ENCODE measurements around the gene PEX10. TPM values are rescaled to one million over a fixed set of nuclear protein-coding genes. Genes with fewer than 3 reads are reported as not detected.

The PEX10 gene
- polyA plus RNA-seq, 2 donors, result 19.7 to 21.1 TPM

DNA sequence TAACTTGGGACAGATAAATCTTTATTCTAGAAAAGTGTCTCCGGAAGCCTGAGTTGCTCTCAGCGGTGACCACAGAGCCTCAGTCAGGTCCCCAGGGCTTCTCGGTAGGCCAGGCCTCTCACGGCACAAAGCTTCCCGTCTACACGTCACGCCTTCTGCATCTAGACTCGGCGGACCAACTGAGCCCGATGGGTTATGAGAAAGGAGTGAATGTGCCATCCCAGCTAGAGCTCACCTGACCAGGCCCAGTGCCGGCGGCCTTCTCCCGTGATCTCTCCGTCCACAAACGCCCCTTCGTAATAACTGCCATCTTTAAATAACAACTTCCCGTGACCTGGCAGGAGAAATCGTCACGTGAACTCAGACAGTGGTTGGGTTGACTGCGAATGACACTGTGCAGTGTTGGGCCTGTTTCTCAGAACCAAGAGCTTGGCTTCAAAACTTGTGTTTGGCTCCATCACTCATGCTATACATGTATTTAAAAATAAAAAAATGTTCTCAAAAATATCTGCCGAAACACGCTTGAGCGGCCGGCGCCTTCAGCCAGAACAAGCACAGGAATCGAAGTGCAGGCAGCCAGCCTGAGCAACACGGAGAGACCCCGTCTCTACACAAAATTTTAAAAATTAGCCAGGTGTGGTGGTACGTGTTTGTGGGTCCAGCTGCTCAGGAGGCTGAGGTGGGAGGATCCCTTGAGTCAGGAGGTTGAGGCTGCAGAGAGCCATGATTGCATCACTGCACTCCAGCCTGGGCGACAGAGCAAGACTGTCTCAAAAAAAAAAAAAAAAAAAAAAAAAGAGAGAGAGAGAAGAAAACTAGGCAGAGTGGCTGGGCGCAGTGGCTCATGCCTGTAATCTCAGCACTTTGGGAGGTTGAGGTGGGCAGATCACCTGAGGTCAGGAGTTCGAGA, 24.1 kb downstream of the PEX10 start:
- no peak overlapping the region for H3K4me3 ChIP-seq (ENCODE audit: low read depth in 1 of 2, low read length in 2 of 2)
- WGBS, 2 donors, result 92 to 95% methylated on average over 32 of the region's 32 CpGs
- peaks cover 0 to 7% of the 10 kb centered on the region in 2 donors for H3K36me3 ChIP-seq (ENCODE audit: control insufficient read depth in 2 of 2, insufficient read depth in 2 of 2, low read length in 1 of 2)
- no peaks in the 10 kb centered on the region for H3K9me3 ChIP-seq (ENCODE audit: control insufficient read depth in 2 of 2, insufficient read depth in 1 of 2, low read depth in 1 of 2, low read length in 1 of 2)
- H3K27ac ChIP-seq (ENCODE audit: low read depth in 2 of 2, low read length in 1 of 2), result no peak overlapping the region
- peaks cover 5 to 12% of the 10 kb centered on the region in 2 donors for H3K4me1 ChIP-seq (ENCODE audit: control insufficient read depth in 2 of 2, insufficient read depth in 2 of 2, low read length in 1 of 2)
- no peaks in the 10 kb centered on the region for H3K27me3 ChIP-seq (ENCODE audit: control insufficient read depth in 1 of 2, insufficient read depth in 2 of 2, low read length in 2 of 2)

DNA sequence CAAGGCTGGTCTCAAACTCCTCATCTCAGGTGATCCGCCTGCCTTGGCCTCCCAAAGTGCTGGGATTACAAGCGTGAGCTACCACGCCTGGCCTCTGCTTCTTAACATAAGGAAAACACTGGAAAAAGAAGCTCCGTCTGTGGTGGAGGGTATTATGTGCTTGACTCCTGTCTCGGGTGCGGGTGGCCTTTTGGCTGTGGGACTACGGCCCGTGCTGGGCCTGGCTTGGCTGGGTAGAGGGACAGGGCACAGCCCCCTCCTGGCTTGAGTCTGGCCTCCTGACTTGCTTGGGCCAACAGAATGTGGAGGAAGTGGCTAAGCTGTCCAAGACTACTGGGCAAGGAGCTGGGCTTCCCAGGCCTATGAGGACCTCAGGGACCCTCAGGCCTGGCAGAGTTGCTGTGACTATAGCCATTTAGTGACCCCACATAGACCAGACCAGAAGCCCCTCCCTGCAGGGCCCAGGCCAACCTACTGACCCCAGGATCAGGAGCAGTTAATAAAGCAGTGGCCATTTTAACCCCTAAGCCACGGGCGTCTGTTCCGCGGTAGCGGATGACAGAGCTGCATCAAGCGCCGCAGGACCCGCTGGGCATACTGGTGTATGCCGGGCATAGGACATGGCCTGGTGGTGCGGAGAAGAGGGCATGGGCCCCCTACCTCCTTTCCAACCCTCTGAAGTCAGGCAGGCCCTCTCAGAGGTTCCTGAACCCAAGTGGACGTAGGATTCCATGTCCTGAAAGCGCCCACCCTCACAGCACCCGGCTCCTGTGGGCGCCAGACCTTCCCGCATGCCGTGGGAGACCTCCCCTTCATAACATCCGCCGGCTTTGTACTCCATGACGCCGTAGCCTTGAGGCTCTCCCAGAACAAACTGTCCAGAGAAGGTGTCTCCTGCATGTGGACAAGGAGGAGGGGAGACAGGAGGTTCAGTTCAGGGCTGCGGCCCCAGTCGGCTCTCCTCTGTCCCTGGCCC, 25.4 kb downstream of the PEX10 start:
- 95 to 96% methylated on average over 30 of the region's 30 CpGs for WGBS, 2 donors
- Histone ChIP-seq H3K4me1 (ENCODE audit: control insufficient read depth in 2 of 2, insufficient read depth in 2 of 2, low read length in 1 of 2) (peaks cover 0 to 7% of the 10 kb centered on the region in 2 donors), H3K27ac (ENCODE audit: low read depth in 2 of 2, low read length in 1 of 2) (no peak overlapping the region), H3K27me3 (ENCODE audit: control insufficient read depth in 1 of 2, insufficient read depth in 2 of 2, low read length in 2 of 2) (no peaks in the 10 kb centered on the region), H3K36me3 (ENCODE audit: control insufficient read depth in 2 of 2, insufficient read depth in 2 of 2, low read length in 1 of 2) (peaks cover 0 to 6% of the 10 kb centered on the region in 2 donors), H3K4me3 (ENCODE audit: low read depth in 1 of 2, low read length in 2 of 2) (no peak overlapping the region), H3K9me3 (ENCODE audit: control insufficient read depth in 2 of 2, insufficient read depth in 1 of 2, low read depth in 1 of 2, low read length in 1 of 2) (no peaks in the 10 kb centered on the region)

DNA sequence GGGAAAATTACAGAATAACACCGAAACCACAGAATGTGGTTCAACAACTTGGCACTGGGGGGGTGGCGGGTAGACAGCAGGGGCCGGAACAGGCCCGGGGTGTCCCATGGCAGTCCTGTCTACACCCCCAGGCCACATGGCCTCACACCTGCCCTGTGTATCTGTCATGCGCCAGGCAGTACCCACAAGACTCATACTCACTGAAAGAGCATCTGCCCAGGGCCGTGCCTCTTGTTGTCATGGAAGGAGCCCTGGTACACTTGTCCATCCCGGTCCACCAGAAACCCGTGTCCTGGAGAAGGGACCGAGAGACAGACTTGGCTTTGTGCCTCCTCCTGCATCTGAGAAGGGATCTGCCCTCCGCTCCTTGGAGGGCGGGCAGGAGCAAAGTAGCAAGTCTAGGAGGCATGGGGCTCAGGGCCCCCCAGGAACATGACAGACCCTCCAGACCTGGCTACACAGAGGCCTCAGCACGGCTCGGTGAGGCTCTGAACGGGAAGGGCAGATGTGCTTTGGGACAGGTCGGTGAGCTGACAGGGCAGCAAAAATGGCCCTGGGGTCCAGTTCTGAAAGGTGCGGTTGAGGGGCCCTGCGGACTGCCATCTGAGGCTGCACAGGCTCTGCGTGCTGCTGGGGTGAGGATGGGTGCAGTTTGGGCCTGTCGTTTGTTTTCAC, 26.6 kb downstream of the PEX10 start:
- Histone ChIP-seq H3K27ac (ENCODE audit: low read depth in 2 of 2, low read length in 1 of 2) (no peak overlapping the region), H3K4me1 (ENCODE audit: control insufficient read depth in 2 of 2, insufficient read depth in 2 of 2, low read length in 1 of 2) (peaks cover 0 to 9% of the 10 kb centered on the region in 2 donors), H3K36me3 (ENCODE audit: control insufficient read depth in 2 of 2, insufficient read depth in 2 of 2, low read length in 1 of 2) (peaks cover 0 to 6% of the 10 kb centered on the region in 2 donors), H3K27me3 (ENCODE audit: control insufficient read depth in 1 of 2, insufficient read depth in 2 of 2, low read length in 2 of 2) (no peaks in the 10 kb centered on the region), H3K4me3 (ENCODE audit: low read depth in 1 of 2, low read length in 2 of 2) (no peak overlapping the region), H3K9me3 (ENCODE audit: control insufficient read depth in 2 of 2, insufficient read depth in 1 of 2, low read depth in 1 of 2, low read length in 1 of 2) (no peaks in the 10 kb centered on the region)
- WGBS, 2 donors, result 90 to 92% methylated on average over 19 of the region's 19 CpGs

DNA sequence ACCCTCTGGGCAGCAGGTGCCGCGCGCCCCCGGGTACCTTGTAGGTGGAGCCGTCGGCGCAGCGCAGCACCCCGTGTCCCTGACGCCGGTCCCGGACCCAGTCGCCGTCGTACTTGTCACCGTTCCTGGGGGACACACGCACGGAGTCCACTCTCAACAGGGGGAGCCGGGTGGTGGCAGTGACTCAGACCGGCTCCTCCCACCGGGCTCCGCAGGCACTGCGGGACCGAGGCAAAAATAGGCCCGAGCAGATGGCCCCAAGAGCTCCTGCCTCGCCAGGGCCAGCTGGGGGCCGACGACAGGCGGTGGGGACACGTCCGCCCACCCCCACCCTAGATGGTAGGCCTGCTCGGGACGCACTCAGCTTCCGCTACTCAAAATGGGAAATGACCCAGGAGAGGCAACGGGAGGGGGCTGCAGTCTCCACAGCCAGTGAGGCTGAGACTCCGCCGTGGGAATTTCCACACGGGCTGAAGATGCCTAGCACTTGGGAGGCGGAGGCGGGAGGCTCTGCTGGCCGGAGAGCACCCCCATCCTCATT, 27.4 kb downstream of the PEX10 start:
- Histone ChIP-seq H3K4me3 (ENCODE audit: low read depth in 1 of 2, low read length in 2 of 2) (no peak overlapping the region), H3K4me1 (ENCODE audit: control insufficient read depth in 2 of 2, insufficient read depth in 2 of 2, low read length in 1 of 2) (peaks cover 0 to 7% of the 10 kb centered on the region in 2 donors), H3K36me3 (ENCODE audit: control insufficient read depth in 2 of 2, insufficient read depth in 2 of 2, low read length in 1 of 2) (peaks cover 0 to 6% of the 10 kb centered on the region in 2 donors), H3K9me3 (ENCODE audit: control insufficient read depth in 2 of 2, insufficient read depth in 1 of 2, low read depth in 1 of 2, low read length in 1 of 2) (no peaks in the 10 kb centered on the region), H3K27me3 (ENCODE audit: control insufficient read depth in 1 of 2, insufficient read depth in 2 of 2, low read length in 2 of 2) (no peaks in the 10 kb centered on the region), H3K27ac (ENCODE audit: low read depth in 2 of 2, low read length in 1 of 2) (no peak overlapping the region)
- WGBS, 2 donors, result 82 to 83% methylated on average over 41 of the region's 41 CpGs

DNA sequence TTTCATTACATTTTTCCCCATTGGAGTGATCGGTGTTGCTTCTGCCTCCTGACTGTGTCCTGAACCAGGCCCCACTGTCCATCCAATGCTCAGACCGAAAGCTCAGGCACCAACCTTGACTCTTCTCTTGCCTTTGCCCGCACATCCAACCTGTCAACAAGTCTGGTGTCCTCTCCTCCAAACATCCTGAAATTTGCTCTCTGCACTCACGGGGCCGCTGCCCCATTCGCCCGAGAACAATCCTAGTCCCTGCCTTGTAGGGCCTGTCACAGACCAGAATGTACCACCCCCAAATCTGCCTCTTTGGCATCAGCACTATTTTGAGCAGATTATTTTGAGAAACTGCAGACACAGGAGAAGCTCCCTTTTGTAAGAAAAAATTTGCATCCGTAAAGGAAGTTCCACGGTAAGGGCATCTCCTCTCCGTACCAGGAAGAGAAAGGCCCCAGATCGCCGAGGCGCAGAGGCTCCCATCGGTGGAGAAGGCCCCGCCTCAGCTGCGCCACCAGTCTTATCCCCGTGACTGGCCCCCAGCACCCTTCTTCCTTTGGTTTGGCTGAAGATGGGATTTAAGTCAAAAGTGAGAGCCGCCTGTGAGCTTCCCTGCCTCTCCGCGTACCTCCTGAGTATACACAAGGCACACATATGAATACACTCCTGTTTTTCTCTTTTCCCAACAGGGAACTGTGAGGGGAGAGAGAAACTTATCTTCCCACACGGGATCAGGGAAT, 28.1 kb downstream of the PEX10 start:
- no peaks in the 10 kb centered on the region for H3K9me3 ChIP-seq (ENCODE audit: control insufficient read depth in 2 of 2, insufficient read depth in 1 of 2, low read depth in 1 of 2, low read length in 1 of 2)
- H3K27me3 ChIP-seq (ENCODE audit: control insufficient read depth in 1 of 2, insufficient read depth in 2 of 2, low read length in 2 of 2), result no peaks in the 10 kb centered on the region
- no peak overlapping the region for H3K27ac ChIP-seq (ENCODE audit: low read depth in 2 of 2, low read length in 1 of 2)
- 93% methylated on average over 21 of the region's 21 CpGs for WGBS, 2 donors
- no peak overlapping the region for H3K4me3 ChIP-seq (ENCODE audit: low read depth in 1 of 2, low read length in 2 of 2)
- H3K36me3 ChIP-seq (ENCODE audit: control insufficient read depth in 2 of 2, insufficient read depth in 2 of 2, low read length in 1 of 2), result peaks cover 0 to 6% of the 10 kb centered on the region in 2 donors
- peaks cover 0 to 3% of the 10 kb centered on the region in 2 donors for H3K4me1 ChIP-seq (ENCODE audit: control insufficient read depth in 2 of 2, insufficient read depth in 2 of 2, low read length in 1 of 2)

DNA sequence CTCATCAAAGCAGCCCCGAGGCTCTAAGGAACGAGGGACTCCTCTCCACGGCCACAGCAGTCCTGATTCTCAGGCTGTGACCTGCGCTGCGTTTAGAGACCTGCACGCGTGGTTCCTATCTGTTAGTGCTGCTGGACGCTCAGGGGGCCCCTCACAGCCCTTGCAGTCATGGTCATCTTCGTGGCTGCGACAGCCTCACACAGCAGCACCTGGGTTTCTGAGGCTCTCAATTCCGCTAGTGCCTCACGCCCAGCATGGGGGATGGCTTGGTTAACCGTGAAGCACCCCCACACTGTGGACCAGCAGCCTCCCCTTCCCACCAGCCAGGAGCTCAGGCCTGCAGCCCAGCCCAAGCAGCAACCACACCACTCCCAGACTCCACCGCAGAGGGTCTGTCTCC, 28.8 kb downstream of the PEX10 start:
- Histone ChIP-seq H3K4me1 (ENCODE audit: control insufficient read depth in 2 of 2, insufficient read depth in 2 of 2, low read length in 1 of 2) (peaks cover 0 to 3% of the 10 kb centered on the region in 2 donors), H3K27me3 (ENCODE audit: control insufficient read depth in 1 of 2, insufficient read depth in 2 of 2, low read length in 2 of 2) (no peaks in the 10 kb centered on the region), H3K36me3 (ENCODE audit: control insufficient read depth in 2 of 2, insufficient read depth in 2 of 2, low read length in 1 of 2) (peaks cover 0 to 6% of the 10 kb centered on the region in 2 donors), H3K9me3 (ENCODE audit: control insufficient read depth in 2 of 2, insufficient read depth in 1 of 2, low read depth in 1 of 2, low read length in 1 of 2) (no peaks in the 10 kb centered on the region), H3K27ac (ENCODE audit: low read depth in 2 of 2, low read length in 1 of 2) (no peak overlapping the region), H3K4me3 (ENCODE audit: low read depth in 1 of 2, low read length in 2 of 2) (no peak overlapping the region)
- WGBS, 2 donors, result 85 to 90% methylated on average over 14 of the region's 14 CpGs

DNA sequence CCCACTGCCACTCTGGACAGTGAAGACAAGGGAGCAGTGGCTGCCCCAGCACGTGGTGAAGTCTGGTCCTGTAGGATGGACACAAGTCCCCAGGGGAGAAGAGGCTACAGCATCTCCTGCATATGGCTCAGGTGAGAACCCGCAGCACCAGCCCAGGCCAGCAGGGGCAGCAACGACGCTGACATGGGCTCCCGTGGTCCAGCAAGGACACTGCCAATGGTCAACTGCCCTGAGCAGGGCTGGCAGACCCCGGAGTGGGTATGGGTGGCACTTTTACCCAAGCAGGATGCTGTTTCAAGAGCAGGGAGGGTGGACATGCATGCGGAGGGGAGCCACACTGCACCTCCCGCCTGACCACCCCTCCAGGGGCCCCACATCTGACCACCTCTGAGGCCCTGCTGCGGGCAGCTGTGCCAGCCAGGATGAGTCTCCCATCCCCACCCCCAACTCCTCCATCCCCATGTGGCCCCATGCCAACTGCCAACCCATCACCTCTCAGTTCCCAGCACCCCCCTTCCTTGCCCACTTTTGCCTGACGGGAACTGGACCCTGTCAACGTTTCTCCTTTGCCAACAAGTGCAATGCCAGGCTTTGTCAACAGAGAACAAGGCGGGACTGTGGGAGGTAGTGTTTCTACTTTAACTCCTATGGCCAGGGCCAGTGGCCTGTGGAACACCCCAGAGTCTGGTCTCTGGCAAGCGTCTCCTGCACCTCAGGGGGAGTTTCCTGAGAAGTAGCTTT, 29.6 kb downstream of the PEX10 start:
- Histone ChIP-seq H3K36me3 (ENCODE audit: control insufficient read depth in 2 of 2, insufficient read depth in 2 of 2, low read length in 1 of 2) (peaks cover 0 to 4% of the 10 kb centered on the region in 2 donors), H3K4me1 (ENCODE audit: control insufficient read depth in 2 of 2, insufficient read depth in 2 of 2, low read length in 1 of 2) (peaks cover 0 to 3% of the 10 kb centered on the region in 2 donors), H3K9me3 (ENCODE audit: control insufficient read depth in 2 of 2, insufficient read depth in 1 of 2, low read depth in 1 of 2, low read length in 1 of 2) (no peaks in the 10 kb centered on the region), H3K27ac (ENCODE audit: low read depth in 2 of 2, low read length in 1 of 2) (no peak overlapping the region), H3K27me3 (ENCODE audit: control insufficient read depth in 1 of 2, insufficient read depth in 2 of 2, low read length in 2 of 2) (no peaks in the 10 kb centered on the region), H3K4me3 (ENCODE audit: low read depth in 1 of 2, low read length in 2 of 2) (no peak overlapping the region)
- WGBS, 2 donors, result 46 to 52% methylated on average over 13 of the region's 13 CpGs

All from esophagus (tissue), 2 donors.